ENCODE results near the gene RUVBL2.

DNA sequence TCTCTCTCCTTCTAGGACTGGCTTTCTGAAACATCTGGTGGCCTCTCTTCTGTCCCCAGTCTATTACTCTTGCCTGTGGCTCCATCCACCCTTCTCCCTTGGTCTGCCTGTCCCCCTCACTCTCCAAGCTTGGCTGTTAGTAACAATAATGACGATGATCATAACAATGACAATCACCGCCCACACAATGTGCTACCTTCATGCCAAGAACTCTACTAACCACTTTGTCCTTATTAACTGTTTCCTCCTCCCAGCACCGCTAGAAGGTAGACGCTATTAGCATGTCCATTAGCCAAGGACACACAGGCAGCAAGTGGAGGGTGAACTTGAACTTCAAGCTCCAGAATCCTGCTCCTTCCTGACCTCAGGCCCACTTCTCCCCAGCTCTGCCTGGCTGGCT is 3.3 kb upstream of the RUVBL2 start:
- TF ChIP-seq POLR2AphosphoS5 (IDR thresholded peaks at IDR 0.05; ENCODE audit: low read depth, low read length) (no peak), TAF1 (IDR thresholded peaks at IDR 0.05; ENCODE audit: borderline replicate concordance, insufficient read depth, low read length) (no peak)

Measured in PFSK-1 (cell line).